Left colon (tissue), 2 donors: ENCODE results near the gene HECTD4. TPM values are rescaled to one million over a fixed set of nuclear protein-coding genes. Genes with fewer than 3 reads are reported as not detected.
"Not testable (repeated sequence)": the region's sequence is repeated elsewhere in the genome, so short reads cannot be mapped to it uniquely, and the experiment has no call there.

Source experiments
- ATAC-seq: fragments of 200-7000 bp; cut with Tn5 transposase; one replicate; pipeline ENCODE4 v1.9.1; 2020; ENCODE audit warnings: mild to moderate bottlenecking, moderate library complexity
- DNase-seq, 2 donors: peaks; one replicate each; pipeline ENCODE4 v3.0.0-alpha.2; 2020
- intact Hi-C, 2 donors: fragments of 100-400 bp; cut with DNase I in 1 of 2; cut with micrococcal nuclease in 1 of 2; formaldehyde crosslinking; loops; one replicate each; pipeline versions ENCODE4 v1.11.2 to v1.14.0; 2022; cut with DNase I, micrococcal nuclease
- total RNA-seq, 2 donors: library from RNA; stranded (reverse); fragmentation: NEBNext Ultra II Directional; extraction: Animal tissue kit (Norgen Biotek cat#: 25700); gene quantifications; one replicate each; pipeline ENCODE4 v1.2.1, GENCODE V29; 2021
- donor health status: DM: no; HTN: no; CAD: no.
- donor health status: DM: yes; HTN: yes; CAD: no.

The HECTD4 gene
- total RNA-seq, 2 donors from 2014 or later, result 49.3 to 61.3 TPM

DNA sequence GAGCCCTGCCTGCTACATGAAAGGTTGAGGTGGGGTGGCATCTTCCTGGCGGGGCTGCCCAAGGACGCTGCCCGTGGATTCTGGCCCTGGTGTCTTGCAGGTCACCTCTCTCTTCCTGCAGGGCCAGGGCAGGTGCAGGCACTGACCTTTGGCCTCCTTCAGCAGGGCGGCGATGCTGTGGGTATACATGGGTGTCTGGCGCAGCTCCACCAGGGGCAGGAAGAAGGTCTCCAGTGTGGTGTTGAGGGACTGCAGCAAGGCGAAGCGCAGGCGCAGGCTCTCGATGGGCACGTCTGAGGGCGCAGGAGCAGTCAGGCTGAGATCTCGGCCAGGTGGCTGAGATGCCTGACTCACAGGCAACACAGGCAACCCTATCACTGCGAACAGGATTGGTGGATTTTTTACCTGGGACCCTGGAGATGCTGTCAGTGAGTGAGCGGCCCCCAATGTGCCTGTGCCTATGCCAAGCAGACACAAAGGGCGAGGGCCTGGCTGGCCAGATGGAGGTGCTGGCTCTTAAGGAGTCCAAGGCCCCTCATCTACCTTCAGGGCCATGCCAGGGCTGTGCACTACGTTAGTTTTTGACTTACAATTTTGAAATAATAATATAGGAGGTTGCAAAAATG, 211.1 kb downstream of the HECTD4 start:
- DNase-seq (no peak), ATAC-seq (no peak)
- intact Hi-C loops, result no loop called here

DNA sequence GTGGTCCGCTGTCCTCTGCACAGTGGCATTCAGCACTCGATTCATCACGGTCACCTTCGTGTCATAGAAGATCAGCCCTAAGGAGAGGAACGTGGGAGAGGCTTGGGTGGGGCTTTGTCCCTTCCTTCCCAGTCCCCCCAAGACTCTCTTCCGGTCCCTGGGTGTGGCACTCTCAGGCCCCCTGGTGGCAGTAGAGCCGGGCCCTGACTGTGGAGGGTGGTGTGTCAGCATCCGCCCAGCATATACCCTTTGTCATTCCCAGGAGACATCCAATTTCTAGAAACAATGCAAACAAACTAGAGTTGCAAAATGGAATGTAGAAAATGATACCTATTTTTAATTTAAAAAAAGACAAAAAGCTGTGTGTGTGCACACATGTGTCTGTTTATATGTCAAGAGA, 211.9 kb downstream of the HECTD4 start:
- peak; percentile 25 for ATAC-seq
- intact Hi-C loops, result no loop called here
- DNase-seq, result no peak

DNA sequence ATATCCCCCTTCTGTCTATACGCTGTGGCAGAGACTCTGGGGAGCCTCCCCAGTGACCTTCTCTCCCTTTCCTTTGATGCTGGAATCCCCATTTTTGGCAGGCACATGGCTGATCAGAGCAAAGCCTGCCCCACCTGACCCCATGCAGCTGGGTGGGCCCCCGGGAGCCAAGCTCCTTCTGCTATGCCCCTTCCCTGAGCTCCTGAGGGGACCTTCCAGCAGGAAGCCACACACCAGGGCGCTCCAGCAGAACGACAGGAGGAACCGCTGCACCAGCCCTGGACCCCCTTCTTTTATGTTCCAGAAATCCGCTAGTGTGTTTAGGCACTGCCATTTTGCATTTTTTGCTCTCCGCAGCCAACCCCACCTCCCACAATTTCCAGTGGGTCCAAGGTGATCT, 212.3 kb downstream of the HECTD4 start:
- DNase-seq (no peak), ATAC-seq (no peak)

DNA sequence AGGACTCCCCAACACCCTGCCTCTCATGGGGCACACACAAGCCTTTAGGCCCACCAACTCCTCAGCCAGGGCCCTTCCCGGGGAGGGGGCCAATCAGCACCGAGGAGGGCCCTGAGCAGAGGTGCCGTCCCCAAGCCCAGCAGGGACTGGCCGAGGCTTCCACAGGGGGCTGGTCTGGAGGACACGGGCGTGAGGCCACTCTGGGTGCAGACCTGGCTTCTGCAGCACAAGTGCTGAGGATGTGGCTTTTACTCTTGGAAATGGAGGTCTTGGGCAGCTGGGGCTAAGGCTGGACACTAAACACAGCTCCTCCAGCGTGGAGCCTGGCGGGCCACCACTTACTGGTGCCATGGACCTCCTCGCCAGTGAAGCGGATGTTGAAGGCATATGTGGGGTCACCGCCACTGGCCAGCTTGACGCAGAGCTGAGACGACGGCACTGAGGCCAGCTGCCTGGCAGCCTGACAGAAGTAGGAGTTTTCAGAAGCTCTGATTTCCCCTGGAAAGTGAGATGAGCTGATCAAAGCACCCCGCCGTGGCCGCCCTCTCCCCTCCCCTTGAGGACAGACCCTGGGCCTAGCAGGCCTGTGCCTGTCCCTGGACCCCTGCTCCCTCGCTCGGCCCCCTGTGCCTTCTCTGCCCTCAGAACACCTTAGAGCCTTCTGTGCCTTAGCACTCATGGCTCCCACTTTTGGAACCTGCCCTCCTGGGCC, 212.9 kb downstream of the HECTD4 start:
- no peak for DNase-seq
- ATAC-seq, result peak; percentile 5
- intact Hi-C loops, result no loop called here

More for the DNA sequence above, 212.3 kb downstream of the HECTD4 start:
- intact Hi-C loops, result no loop called here

DNA sequence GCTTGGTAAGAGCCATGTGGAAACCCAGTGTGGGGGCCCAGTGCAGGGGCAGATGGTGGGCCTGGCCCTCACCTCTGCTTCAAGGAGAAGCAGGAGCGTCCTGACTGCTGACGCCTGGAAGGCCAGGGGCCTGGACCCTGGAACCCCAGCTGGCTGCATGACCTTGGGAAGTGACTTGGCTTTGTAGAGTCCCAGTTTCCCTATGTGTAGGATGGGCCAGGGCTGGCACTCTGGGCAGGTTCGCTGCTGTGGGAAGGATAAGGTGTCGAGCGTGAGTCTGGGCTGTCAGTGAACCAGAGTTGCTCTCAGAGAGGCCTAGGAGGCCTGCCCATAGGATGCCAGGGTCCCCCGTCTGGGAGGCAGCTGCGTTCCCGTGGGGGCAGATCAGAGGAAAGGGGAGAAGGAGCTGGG, 213.7 kb downstream of the HECTD4 start:
- no peak for ATAC-seq
- no peak for DNase-seq
- intact Hi-C loops, result no loop called here

DNA sequence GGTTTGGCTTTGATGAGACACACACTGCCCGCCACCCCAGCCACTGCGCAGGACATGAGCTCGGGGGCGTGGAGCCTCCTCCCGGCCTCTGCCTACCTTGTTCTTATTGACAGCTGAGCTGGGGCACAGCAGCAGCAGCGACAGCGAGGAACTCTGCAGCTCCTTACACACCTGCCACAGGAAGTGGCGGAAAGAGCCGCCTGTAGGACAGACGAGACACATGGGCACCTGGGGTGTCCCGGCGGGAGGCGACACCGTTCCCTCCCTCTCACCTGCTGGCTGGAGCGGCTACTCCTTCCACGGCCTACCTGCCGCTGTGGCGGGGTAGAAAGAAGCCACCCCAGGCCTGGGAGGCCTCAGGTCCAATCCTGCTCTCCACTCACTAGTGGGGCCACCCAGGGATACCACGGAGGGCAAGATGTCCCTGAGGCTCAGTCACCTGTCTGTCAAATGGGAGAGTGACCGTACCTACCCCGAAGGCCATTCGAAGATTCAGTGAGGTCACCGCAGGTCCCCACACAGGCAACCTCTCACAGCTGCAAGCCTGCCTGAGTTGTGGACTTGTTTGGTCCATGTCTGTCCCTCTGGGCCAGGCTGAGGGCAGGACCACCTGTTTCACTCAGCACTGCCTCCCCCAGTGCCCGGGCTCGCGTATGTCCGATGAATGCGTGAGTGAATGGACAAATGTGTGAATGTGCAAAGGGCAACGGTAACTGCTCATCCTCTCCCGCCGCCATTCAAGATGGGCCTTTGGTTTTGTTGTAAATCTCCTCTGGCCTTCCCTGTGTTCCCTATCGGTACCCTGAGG, 214.3 kb downstream of the HECTD4 start:
- intact Hi-C loops, result no loop called here
- DNase-seq (no peak), ATAC-seq (no peak)

DNA sequence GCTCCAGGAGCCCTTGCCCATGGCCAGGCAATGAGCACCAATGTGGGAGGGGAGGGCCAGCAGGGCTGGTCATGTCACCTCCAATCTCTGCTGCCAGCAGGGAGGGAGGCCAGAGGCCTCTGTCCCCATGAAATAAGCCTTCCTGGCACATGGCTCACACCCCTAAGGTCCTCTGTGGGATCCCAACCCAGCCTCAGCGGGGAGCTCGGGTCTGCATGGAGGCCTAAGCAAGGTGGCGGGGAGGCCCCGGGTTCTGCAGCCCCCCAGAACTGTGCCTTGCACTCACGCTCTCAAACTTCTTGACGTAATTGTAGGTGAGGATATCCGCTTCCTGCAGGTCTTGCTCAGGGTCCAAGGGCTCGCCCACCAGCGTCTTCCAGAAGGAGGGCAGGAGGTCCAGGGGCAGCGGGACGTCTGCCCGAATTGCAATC, 215.2 kb downstream of the HECTD4 start:
- intact Hi-C loops, result no loop called here
- DNase-seq (no peak), ATAC-seq (no peak)

DNA sequence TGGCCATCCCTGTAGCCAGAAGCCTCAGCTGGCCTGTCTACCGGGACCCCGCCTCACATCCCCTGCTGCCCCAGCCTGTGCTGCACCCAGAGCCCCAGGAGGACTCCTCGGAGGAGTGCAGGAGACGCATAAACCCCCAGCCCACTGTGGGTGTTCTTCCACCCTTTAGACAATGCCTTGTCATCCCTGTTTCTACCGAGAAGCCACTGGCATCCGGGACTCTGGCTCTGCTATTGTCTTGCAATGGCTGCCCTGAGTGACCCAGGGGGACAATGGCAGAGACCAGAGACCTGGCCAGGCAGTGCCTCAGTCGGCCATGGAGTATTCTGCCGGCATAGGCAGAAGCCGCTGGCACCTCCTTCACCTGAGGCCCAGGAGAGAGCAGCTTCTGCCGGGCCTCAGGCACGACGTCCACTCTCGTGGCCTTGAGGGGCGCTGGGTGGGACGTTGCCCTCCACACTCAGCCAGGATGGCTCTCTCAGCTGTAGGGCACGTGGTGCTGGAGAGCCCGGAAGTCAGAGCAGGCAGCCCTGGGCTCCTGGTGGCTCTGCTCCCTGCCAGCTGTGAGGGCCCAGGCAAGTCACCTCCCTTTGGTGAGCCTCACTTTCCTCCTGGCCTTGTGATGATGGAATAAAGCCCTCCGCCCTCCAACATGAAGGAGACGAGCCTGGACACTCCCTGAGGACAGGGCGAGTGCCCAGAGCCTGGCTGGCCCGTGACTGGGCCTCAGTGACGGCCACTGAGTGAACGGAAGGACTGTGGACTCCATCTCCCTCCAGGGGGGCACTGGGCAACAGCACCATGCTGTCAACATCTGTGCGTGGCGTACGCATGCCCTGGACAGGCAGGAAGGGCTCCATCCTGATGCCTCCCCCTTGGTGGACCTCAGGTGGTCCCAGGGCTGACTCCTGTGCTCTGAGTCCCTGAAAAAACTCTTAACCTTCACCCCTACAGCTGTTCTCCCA, 215.9 kb downstream of the HECTD4 start:
- ATAC-seq (no peak), DNase-seq (no peak)
- intact Hi-C loops, result no loop called here

DNA sequence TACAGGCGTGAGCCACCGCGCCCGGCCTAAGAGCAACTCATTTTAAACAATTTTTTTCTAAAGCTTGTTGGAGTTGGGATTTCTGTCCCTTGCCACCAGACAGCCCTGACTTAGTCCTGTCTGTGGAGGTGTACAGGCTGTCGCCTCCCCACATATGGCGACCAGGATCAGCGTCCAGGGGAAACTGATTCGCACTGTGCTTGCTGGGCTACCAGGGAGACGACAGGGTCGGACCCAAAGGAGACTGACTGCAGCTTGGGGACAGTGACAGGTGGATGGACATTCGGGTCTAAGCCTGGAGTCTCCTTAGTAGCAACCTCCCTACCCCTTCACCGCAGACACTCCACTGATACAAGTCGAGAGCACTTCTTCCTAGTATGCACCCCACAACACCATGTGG, 216.6 kb downstream of the HECTD4 start:
- DNase-seq (no peak), ATAC-seq (no peak)
- intact Hi-C loops, result no loop called here

DNA sequence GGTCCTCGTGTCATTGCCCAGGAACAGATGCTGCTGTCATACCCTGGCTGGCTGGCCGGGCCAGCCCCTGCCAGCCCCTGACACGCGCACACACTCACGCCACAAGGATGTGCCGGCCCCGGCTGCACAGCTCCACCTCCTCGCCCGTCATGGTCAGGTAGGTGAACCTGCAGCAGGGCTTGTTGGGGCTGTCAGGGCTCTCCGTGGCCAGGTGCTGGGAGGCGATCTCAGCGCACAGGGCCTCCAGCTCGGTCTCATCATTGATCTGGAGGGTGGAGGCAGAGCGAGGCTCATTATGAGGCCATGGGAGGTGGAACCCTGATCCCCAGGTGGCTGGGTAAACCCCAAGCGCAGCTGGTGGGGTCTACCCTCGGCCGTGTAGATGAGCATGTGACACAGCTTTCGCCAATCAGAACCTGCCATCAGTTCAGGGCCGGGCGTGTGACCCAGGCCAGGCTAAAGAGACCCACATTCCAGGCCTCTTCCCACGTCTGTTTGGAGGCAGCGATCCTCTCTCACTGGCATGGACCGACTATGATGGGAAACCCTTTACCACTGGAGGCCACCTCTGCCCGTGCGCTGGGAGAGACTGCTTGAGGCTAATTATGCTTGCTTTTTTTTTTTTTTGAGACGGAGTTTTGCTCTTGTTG, 218.1 kb downstream of the HECTD4 start:
- ATAC-seq (no peak), DNase-seq (no peak)
- intact Hi-C loops, result no loop called here

DNA sequence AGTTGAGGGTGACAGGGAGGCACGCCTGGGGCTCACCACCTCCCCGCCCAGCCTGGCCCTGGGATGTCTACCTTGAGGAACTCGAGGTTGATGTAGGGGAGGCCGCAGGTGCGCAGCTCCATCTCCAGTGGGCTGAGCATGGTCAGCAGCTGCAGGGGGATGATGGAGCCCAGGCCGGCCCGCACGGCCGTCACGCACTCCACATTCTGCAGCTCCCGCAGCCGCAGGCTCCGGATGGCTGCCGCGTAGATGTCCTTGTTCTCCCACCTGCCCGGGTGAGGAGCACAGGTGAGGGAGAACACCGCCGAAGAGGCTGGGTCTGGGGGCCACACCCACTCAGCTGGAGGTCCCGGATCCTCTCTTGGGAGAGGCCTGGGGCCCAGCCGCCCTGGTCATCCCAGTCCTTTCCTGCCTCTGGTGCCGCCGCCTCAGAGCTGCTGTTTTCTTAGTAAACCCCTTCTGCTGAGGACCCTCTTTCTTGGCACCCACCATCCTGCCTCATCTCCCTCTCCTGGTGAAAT, 218.7 kb downstream of the HECTD4 start:
- intact Hi-C loops, result no loop called here
- ATAC-seq (no peak), DNase-seq (no peak)

DNA sequence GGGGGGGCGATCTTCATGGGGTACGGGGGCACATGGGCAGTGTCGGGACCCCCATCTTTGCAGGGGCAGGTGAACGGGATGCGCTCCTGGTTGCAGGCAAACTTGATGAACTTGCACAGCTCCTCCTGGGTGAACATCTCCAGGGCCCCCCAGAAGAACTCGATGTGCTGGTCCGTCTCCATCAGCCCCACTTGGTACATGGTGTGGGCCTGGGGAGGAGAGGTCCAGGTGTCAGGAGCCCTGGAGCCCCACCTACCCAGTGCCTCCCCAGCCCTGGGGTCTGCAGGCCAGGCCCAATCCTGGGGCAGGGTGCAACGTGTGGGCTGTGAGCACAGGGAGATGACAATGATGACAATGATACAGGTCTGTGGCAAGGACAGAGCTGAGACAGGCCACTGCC, 219.2 kb downstream of the HECTD4 start:
- intact Hi-C loops, result no loop called here
- ATAC-seq, result no peak
- DNase-seq, result no peak

DNA sequence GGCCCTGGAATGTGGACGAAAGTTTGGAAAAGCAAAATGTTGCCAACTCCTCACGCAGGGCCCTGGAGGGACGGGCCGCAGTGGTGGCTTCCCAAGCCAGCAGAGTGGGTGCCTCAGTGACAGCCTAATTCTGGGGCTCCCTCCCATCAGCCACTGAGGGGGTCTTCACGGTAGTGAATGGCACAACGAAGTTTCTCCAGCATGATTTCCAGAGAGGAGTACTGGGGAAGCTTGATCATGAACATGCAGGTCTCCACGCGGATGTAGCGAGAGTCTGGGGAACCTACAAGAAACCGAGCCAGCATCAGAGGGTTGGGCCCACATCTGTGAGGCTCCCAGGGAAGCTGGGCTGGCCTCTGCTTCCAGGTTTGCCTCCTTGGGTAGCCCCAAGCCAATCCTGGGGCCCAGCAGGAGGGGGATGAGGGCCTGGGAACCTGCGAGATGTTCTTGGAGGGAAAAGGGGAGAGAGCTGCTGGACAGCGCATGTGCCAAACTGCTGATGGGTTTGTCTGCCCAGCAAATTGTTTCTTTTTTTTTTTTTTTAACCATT, 219.9 kb downstream of the HECTD4 start:
- no peak for DNase-seq
- ATAC-seq, result no peak
- intact Hi-C loops, result no loop called here

DNA sequence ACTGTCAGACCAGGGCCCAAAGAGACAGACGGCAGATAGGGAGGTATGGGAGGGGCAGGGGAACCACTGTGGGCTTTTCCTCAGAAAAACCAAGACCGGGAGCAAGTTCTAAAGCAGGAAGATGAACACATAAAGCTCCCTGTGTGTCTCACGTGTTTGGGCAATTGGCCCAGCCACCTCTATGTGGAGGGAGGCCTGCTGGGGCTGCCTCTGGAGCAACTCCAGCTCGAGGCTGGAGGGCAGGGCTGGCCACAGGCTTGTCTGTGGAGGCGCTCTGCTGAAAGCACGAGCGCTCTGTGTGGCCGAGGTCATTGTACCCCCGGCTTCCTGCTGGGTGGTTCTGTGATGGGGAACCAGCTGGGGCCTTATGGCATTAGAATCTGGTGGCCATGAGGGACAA, 220.5 kb downstream of the HECTD4 start:
- intact Hi-C loops, result no loop called here
- DNase-seq (no peak), ATAC-seq (no peak)

DNA sequence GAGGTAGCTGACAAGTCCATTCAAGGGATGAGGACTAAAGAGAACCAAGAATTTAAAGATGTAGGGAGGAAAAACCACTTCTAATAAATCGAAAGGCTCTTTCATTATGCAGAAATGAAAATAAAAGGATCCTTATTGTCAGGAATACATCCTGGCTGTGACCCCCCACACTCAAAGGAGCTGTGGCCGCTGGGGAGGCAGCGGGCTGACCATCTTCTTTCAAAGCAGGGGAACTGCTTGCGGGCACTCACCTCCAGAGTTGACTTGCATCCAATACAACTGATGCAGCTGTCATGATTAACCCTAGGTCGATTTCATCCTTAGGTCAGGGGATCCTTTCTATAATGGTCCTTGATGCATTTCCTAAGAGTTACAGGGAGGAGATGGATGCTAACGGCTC, 221.6 kb downstream of the HECTD4 start:
- DNase-seq, result no peak
- no peak for ATAC-seq
- intact Hi-C loops, result no loop called here

DNA sequence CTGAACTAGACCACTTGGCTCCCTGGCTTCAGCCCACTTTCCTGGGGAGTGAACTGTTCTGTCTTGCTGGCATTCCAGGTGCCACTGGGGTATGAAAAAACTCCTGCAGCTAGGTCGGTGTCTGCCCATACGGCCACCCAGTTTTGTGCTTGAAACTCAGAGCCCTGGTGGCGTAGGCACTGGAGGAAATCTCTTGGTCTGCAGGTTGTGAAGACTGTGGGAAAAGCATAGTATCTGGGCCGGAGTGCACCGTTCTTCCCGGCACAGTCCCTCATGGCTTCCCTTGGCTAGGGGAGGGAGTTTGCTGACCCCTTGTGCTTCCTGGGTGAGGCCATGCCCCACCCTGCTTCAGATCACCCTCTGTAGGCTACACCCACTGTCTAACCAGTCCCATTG, 223.1 kb downstream of the HECTD4 start:
- DNase-seq (no peak), ATAC-seq (no peak)
- intact Hi-C loops, result no loop called here

DNA sequence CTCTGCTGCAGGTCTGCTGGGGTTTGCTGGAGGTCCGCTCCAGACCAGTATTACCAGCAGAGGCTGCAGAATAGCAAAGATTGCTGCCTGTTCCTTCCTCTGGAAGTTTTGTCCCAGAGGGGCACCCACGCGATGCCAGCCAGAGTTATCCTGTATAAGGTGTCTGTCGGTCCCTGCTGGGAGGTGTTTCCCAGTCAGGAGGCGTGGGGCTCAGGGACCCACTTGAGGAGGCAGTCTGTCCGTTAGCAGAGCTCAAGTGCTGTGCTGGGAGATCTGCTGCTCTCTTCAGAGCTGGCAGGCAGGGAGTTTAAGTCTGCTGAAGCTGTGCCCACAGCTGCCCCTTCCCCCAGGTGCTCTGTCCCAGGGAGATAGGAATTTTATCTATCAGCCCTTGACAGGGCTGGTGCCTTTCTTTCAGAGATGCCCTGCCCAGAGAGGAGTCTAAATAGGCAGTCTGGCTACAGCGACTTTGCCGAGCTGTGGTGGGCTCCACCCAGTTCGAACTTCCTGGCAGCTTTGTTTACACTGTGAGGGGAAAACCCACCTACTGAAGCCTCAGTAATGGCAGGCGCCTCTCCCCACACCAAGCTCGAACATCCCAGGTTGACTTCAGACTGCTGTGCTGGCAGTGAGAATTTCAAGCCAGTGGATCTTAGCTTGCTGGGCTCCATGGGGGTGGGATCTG, 223.6 kb downstream of the HECTD4 start:
- ATAC-seq, intact Hi-C loops, DNase-seq: not testable (repeated sequence)

DNA sequence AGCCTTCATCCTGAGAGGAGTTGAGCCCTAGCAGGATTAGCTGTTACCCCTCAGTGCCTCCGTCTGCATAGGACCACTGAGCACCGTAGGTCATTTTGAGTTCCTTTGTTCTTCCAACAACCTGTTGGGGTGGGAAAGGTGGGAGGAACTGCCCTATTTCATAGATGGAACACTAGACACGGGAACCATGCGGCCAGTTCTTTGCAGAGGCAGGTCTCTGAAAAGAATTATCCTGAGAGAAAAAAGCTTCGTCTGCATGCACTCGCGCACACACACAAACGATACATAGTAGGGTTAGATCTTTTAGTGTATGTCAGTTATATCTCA, 228.4 kb downstream of the HECTD4 start:
- ATAC-seq (peak; percentile 7), DNase-seq (no peak)

More for the DNA sequence above, 228.4 kb downstream of the HECTD4 start:
- intact Hi-C loops, result no loop called here
